ENCODE results near the gene DHRSX.
"Not testable (repeated sequence)": the region's sequence is repeated elsewhere in the genome, so short reads cannot be mapped to it uniquely, and the experiment has no call there.

The DHRSX gene

DNA sequence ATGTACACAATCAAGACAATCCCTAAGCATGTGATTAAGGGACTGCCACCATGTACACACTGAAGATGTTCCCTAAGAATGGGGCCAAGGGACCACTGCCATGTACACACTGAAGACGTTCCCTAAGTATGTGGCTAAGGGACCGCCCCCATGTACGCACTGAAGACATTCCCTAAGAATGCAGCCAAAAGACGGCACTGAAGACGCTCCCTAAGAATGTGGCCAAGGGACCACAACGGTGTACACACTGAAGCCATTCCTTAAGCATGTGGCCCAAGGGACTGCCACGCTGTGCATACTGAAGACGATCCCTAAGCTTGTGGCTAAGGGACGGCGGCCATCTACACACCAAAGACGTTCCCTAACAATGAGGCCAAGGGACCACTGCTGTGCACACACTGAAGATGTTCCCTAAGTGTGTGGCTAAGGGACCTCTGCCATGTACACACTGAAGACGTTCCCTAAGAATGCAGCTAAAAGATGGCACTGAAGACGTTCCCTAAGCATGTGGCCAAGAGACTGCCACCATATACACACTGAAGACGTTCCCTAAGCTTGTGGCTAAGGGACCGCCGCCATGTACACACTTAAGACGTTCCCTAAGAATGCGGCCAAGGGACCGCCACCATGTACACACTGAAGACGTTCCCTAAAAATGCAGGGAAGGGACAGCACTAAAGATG, 26.4 kb downstream of the DHRSX start:
- DNase-seq (ENCODE audit: low read depth), result no peak

DNA sequence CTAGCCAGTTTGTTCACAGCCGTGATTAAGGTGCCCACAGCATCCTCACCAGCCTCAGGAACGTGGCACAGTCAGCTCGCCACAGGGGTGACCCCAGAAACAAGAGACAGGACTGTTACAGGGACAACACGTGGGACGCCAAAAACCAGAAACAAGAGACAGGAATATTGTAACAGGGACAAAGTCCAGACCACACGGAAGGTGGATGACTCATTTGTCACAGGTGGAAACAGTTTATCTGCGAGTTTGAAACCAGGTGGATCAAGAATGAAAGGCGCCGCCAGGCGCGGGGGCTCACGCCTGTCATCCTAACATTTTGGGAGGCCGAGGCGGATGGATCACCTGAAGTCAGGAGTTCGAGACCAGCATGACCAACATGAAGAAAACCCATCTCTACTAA, 27.7 kb downstream of the DHRSX start:
- not testable (repeated sequence) for DNase-seq (ENCODE audit: low read depth)

DNA sequence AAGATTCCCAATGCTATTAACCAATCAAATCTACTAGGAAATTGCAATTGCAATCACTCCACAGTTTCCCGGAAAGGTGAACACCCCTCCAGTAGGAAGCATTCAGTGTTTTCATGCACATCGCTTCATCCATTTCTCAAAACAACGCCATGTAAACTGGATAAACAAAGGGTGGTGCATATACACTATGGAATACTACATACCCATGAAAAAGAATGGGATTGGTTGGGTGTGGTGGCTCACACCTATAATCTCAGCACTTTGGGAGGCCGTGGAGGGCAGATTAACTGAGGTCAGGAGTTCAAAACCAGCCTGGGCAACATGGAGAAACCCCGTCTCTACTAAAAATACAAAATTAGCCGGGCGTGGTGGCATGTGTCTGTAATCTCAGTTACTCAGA, 29.1 kb downstream of the DHRSX start:
- DNase-seq (ENCODE audit: low read depth), result no peak

DNA sequence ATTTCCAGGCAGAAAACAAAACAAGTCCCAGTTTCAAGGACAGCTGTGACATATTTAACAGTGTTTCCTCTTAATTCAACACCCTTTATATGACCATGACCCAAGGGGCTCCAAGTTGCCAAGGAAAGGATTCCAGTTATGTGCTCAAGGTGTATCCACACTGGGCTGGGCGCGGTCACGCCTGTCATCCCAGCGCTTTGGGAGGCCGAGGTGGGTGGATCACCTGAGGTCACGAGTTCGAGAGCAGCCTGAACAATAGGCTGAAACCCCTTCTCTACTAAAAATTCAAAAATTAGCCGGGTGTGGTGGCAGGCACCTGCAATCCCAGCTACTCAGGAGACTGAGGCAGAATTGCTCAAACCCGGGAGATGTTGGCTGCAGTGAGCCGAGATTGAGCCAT, 29.6 kb downstream of the DHRSX start:
- DNase-seq (ENCODE audit: low read depth), result not testable (repeated sequence)

DNA sequence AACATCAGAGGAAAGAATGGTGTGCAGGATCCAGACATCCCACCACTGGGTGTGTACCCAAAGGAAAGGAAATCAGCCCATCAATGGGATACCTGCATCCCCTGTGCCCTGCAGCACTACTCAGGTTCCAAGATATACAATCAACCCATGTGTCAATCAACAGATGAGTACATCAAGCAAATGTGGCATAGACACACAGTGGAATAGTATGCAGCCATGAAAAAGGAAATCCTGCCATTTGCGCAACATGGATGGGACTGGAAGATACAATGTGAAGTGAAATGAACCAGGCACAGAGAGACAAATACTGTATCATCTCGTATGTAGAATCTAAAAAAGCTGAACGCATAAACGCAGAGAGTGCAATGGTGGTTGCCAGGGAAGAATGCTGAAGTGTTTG, 30.9 kb downstream of the DHRSX start:
- DNase-seq (ENCODE audit: low read depth), result not testable (repeated sequence)

DNA sequence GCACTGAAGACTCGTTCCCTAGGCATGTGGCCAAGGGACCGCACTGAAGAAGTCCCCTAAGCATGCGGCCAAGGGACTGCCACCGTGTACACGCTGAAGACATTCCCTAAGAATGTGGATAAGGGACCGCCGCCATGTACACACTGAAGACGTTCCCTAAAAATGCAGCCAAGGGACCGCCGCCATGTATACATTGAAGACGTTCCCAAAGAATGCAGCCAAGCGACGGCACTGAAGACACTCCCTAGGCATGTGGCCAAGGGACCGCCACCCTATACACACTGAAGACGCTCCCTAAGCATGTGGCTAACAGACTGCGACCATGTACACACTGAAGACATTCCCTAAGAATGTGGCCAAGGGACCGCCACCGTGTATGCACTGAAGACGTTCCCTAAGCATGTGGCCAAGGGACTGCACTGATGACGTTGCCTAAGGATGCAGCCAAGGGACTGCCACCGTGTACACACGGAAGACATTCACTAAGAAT, 31.5 kb downstream of the DHRSX start:
- no peak for DNase-seq (ENCODE audit: low read depth)

DNA sequence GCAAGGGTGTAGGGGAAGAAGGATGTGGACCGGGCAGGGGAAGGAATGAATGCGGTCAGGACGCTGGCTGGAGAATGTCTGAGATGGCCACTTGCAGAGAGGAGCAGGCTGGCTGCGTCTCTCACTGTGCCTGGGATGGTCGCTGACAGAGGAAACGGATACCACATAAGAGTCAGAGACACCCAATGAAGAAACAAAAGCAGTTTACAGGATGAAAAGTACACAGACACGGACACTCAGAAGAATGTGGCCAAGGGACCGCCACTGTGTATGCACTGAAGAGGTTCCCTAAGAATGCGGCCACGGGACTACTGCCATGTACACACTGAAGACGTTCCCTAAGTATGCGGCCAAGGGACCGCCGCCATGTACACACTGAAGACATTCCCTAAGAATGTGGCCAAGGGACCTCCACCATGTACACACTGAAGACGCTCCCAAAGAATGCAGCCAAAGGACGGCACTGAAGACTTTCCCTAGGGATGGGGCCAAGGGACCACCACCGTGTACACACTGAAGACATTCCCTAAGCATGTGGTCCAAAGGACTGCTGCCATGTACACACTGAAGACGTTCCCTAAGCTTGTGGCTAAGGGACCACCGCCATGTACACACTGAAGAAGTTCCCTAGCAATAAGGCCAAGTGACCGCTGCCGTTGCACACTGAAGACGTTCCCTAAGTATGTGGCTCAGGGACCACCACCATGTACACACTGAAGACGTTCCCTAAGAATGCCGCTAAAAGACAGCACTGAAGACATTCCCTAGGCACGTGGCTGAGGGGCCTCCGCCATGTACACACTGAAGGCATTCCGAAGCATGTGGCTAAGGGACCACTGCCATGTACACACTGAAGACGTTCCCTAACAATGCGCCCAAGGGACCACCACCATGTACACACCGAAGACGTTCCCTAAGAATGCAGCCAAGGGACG, 32.2 kb downstream of the DHRSX start:
- DNase-seq (ENCODE audit: low read depth), result no peak

DNA sequence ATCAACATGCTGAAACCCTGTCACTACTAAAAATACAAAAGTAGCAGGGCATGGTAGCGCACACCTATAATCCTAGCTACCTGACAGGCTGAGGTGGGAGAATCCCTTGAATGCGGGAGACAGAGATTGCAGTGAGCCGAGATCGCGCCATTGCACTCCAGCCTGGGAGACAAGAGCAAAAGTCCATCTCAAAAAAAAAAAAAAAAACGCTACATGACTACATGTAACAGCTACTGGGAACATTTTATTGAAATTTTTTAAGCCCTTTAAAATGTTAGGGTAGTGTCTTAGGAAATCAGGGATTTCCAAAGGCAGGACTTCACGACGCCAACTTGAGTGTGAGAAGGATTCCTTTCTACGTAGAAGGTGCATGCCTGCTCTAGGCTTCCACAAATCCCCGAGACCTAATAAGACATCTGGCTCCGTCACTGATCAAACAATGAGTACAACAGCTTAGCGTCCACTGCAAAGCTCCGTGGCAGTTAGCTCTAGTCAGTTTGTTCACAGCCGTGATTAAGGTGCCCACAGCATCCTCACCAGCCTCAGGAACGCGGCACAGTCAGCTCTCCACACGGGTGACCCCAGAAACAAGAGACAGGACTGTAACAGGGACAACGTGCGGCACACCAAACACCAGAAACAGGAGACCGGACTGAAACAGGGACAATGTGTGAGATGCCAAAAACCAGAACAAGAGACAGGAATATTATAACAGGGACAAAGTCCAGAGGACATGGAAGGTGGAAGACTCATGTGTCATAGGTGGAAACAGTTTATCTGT, 33.7 kb downstream of the DHRSX start:
- DNase-seq (ENCODE audit: low read depth), result no peak

DNA sequence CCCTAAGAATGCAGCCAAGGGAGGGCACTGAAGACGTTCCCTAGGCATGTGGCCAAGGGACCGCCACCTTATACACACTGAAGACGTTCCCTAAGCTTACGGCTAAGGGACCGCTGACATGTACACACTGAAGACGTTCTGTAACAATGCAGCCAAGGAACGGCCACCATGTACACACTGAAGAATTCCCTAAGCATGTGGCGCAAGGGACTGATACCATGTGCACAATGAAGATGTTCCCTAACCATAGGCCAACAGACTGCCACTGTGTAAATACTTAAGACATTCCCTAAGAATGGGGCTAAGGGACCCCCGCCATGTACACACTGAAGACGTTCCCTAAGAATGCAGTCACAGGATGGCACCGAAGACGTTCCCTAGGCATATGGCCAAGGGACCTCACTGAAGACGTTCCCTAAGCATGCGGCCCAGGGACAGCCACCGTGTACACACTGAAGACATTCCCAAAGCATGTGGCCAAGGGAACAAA, 36.1 kb downstream of the DHRSX start:
- no peak for DNase-seq (ENCODE audit: low read depth)

DNA sequence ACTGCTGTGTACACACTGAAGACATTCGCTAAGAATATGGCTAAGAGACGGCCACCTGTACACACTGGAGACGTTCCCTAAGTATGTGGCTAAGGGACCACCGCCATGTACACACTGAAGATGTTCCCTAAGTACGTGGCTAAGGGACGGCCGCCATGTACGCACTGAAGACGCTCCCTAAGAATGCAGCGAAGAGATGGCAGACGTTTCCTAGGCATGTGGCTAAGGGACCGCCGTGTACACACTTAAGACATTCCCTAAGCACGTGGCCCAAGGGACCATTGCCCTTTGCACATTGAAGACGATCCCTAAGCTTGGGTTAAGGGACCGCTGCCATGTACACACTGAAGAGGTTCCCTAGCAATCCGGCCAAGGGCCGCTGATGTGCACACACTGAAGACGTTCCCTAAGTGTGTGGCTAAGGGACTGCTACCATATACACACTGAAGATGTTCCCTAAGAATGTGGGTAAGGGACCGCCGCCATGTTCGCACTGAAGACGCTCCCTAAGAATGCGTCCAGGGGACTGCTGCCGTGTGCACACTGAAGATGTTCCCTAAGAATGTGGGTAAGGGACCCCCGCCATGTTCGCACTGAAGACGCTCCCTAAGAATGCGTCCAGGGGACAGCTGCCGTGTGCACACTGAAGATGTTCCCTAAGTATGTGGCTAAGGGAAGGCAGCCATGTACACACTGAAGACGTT, 36.7 kb downstream of the DHRSX start:
- DNase-seq (ENCODE audit: low read depth), result no peak

DNA sequence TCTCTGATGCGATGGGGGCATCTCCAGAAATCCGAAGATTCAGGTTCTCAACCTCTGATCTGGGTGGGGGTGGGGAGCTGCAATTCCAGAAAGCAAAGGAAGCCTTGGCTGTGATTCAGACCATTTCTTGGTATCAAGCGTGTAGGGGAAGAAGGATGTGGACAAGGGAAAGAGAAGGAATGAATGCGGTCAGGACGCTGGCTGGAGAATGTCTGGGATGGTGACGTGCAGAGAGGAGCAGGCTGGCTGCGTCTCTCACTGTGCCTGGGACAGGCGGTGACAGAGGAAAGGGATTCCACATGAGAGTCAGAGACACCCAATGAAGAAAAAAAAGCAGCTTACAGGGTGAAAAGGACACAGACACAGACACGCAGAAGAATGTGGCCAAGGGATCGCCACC, 37.3 kb downstream of the DHRSX start:
- not testable (repeated sequence) for DNase-seq (ENCODE audit: low read depth)

DNA sequence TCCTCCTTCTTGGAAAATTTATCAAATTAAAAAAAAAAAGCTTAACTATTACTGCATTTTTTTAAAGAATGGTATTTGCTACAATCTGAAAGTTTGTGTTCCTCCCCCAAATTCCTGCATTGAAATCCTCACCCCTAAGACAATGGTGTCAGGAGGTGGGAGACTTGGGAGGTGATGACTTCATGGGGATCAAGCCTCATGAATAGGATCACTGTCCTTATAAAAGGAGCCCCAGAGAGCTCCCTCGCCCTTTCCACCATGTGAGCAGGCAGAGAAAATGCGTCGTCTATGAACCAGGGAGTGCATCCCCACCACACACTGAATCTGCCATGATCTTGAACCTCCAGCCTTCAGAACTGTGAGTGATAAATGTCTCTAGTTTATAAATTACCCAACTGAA, 38.0 kb downstream of the DHRSX start:
- DNase-seq (ENCODE audit: low read depth), result no peak

DNA sequence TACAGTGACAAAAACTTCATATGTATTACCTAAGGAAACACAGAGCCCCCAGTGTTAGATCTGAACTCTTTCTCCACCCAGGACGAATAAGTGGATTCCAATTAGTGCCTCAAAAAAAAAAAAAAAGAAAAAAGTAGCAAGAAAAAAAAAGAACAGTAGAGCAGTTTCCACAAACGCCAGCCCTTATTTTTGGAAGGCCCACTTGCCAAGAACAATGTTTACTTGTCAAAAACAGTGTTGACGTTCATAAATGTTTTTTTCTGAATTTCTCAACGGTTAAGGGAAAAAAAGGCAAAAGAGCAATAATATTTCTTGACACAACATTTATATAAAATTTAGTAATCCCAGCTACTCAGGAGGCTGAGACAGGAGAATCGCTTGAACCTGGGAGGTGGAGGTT, 38.7 kb downstream of the DHRSX start:
- no peak for DNase-seq (ENCODE audit: low read depth)

DNA sequence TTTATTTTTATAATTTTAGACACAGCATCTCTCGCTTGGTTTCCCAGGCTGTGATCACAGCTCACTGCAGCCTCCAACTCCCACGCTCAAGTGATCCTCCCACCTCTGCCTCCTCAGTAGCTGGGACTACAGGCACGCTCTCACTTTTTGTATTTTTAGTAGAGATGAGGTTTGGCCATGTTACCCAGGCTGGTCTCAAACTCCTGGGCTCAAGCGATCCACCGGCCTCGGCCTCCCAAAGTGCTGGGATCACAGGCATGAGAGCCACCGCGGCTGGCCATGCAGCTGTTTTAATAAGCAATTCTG, 39.1 kb downstream of the DHRSX start:
- DNase-seq (ENCODE audit: low read depth), result no peak

DNA sequence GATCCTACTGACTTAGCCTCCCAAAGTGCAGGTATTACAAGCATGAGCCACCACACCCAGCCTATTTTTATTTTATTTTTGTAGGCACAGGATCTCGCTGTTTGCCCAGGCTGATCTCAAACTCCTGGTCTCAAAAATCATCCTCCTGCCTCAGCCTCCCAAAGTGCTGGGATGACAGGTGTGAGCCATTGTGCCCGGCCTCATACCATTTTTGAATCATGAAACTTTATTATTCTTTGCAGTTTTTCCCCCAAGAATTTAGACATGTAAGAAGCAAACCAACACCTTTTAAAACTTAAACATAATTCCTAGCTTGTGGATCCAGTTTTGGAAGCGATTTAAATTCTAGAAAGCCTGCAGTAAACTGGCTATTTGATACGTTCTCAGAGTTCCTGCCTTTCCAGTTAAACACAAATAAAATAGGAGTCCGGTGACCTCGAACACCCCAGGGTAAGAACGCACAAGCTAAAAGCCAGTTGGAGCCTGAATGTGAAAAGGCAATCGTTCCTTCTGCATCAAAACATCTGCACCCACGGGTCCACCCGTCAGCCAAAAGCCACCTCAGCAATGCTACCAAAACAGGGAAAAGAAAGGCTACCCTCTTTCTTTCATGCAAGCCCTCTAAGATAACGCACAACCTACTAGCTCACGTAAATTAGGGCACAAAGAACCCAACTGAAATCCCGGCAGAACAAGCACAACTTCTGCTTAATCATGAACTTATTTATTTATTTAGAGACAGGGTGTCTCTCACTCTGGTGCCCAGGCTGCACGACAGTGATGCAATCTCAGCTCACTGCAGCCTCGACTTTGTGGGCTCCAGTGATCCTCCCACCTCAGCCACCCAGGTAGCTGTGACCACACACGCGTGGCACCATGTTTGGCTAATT, 39.7 kb downstream of the DHRSX start:
- not testable (repeated sequence) for DNase-seq (ENCODE audit: low read depth)

DNA sequence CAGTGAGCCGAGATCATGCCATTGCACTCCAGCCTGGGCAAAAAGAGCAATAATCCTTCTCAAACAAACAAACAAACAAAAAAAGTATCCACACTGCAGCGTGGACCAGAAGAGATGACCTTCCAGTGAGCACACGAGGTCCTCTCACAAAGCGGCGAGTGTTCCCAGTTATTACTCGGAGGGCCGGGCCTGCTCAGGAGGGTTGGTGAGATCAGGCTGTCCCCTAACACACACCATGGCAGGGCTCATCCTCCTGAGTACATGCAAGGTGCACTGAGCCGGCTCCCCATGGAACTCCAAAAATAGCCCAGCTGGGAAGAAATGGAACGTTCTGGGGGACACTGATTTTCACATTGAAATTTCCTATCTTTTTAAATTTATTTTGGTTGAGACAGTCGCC, 40.7 kb downstream of the DHRSX start:
- not testable (repeated sequence) for DNase-seq (ENCODE audit: low read depth)

DNA sequence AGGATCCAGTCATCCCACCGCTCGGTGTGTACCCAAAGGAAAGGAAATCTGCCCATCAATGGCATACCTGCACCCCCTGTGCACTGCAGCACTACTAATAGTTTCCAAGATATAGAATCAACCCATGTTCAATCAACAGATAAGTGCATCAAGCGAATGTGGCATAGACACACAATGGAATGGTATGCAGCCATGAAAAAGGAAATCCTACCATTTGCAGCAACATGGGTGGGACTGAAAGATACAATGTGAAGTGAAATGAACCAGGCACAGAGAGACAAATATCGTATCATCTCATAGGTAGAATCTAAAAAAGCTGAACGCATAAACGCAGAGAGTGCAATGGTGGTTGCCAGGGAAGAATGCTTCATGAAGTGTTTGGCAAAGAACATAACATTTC, 42.5 kb downstream of the DHRSX start:
- DNase-seq (ENCODE audit: low read depth), result no peak

DNA sequence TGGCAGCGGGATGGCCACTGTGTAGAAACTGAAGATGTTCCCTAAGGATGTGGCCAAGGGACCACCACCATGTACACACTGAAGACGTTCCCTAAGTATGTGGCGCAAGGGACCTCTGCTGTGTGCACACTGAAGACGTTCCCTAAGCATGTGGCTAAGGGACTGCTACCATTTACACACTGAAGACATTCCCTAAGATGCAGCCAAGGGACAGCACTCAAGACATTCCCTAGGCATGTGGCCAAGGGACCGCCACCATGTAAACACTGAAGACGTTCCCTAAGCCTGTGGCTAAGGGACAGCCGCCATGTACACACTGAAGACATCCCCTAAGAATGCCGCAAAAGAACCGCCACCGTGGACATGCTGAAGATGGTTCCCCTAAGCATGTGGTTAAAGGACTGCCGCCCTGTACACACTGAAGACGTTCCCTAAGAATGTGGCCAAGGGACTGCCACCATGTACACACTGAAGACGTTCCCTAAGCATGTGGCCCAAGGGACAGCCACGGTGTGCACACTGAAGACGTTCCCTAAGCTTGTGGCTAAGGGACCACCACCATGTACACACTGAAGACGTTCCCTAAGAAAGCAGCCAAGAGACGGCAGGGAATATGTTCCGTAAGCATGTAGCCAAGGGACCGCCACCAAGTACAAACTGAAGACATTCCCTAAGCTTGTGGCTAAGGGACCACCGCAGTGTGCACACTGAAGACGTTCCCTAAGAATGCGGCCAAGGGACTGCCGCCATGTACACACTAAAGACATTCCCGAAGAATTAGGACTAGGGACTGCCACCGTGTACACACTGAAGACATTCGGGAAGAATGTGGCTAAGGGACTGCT, 43.3 kb downstream of the DHRSX start:
- no peak for DNase-seq (ENCODE audit: low read depth)

DNA sequence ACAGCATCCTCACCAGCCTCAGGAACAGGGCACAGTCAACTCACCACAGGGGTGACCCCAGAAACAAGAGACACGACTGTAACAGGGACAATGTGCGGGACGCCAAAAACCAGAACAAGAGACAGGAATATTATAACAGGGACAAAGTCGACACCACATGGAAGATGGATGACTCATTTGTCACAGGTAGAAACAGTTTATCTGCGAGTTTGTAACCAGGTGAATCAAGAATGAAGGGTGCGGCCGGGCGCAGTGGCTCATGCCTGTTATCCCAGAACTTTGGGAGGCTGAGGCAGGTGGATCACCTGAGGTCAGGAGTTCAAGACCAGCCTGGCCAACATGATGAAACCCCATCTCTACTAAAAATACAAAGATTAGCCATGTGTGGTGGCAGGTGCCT, 44.7 kb downstream of the DHRSX start:
- DNase-seq (ENCODE audit: low read depth), result not testable (repeated sequence)

DNA sequence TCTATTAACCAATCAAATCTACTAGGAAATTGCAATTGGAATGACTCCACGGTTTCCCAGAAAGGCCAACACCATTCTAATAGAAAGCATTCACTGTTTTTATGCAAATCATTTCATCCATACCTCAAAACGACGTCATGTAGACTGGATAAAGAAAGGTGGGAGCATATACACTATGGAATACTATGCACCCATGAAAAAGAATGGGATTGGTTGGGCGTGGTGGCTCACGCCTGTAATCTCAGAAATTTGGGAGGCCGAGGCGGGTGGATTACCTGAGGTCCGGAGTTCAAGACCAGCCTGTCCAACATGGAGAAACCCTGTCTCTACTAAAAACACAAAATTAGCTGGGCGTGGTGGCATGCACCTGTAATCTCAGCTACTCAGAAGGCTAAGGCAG, 46.2 kb downstream of the DHRSX start:
- not testable (repeated sequence) for DNase-seq (ENCODE audit: low read depth)
